Measurements from ENCODE around the gene WDR59.
"Not testable (repeated sequence)": the region's sequence is repeated elsewhere in the genome, so short reads cannot be mapped to it uniquely, and the experiment has no call there.

DNA sequence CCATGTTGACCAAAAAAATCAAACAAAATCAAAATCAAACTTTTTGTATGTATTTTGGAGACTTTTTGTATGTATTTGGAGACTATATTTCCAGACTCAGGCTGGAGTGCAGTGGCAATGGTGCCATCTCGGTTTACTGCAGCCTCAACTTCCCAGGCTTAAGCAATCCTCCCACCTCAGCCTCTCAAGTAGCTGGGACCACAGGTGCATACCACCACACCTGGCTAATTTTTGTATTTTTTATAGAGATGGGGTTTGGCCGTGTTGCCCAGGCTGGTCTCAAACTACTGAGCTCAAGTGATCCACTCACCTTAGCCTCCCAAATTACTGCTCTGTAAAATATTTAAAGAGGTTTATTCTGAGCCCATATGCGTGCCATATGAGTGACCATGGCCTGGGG is 4.9 kb upstream of the WDR59 start:
- not testable (repeated sequence) for TF ChIP-seq ARID2 (IDR thresholded peaks at IDR 0.05); EZH2 (IDR thresholded peaks at IDR 0.05; ENCODE audit: borderline replicate concordance, low read depth, low read length); PHF21A (IDR thresholded peaks at IDR 0.05; ENCODE audit: borderline replicate concordance, low read depth)
- TF ChIP-seq, protein P1, sequence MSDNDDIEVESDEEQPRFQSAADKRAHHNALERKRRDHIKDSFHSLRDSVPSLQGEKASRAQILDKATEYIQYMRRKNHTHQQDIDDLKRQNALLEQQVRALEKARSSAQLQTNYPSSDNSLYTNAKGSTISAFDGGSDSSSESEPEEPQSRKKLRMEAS (CRISPR knock-in tag; IDR thresholded peaks at IDR 0.05) = not testable (repeated sequence)
- TF ChIP-seq, protein P2, sequence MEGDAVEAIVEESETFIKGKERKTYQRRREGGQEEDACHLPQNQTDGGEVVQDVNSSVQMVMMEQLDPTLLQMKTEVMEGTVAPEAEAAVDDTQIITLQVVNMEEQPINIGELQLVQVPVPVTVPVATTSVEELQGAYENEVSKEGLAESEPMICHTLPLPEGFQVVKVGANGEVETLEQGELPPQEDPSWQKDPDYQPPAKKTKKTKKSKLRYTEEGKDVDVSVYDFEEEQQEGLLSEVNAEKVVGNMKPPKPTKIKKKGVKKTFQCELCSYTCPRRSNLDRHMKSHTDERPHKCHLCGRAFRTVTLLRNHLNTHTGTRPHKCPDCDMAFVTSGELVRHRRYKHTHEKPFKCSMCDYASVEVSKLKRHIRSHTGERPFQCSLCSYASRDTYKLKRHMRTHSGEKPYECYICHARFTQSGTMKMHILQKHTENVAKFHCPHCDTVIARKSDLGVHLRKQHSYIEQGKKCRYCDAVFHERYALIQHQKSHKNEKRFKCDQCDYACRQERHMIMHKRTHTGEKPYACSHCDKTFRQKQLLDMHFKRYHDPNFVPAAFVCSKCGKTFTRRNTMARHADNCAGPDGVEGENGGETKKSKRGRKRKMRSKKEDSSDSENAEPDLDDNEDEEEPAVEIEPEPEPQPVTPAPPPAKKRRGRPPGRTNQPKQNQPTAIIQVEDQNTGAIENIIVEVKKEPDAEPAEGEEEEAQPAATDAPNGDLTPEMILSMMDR (IDR thresholded peaks at IDR 0.05 in 2 of 3, conservative IDR thresholded peaks at IDR 0.05 in 1 of 3; ENCODE audit: insufficient read depth in 2 of 3, low read depth in 1 of 3, low read length in 3 of 3) = not testable (repeated sequence)
